Myocyte (in vitro differentiated cells): ENCODE data around the gene PCK1. TPM values are rescaled to one million over a fixed set of nuclear protein-coding genes. Genes with fewer than 3 reads are reported as not detected.
A peak's percentile ranks its signal among the peaks of the same experiment; 100 is the strongest.
"Not testable (repeated sequence)": the region's sequence is repeated elsewhere in the genome, so short reads cannot be mapped to it uniquely, and the experiment has no call there.

Experiments
- DNase-seq: peaks from one replicate; pipeline ENCODE4 v3.0.0-alpha.2; 2012; ENCODE audit warnings: low read depth
- polyA plus RNA-seq: library from polyadenylated mRNA; unstranded; fragments of >200 nt; gene quantifications from one replicate; pipeline ENCODE4 v1.2.1, GENCODE V29; 2012; ENCODE audit warnings: missing spikeins
- total RNA-seq: library from RNA; depleted of rRNA; stranded (reverse); fragments of >200 nt; gene quantifications from 2 replicates; pipeline ENCODE4 v1.2.3, GENCODE V29; 2014

PCK1 gene
- total RNA-seq, result not detected in 2 replicates
- polyA plus RNA-seq, result not detected

GRCh38 chr20:57560554-57561355, at the start of gene PCK1:
Gene PCK1, plus strand, starts transcription at chr20:57561110. Its CDS starts 302 bp downstream, at chr20:57561412.
- DNase-seq, result no peak

GRCh38 chr20:57511709-57512108, 49.2 kb upstream of the PCK1 start:
- not testable (repeated sequence) for DNase-seq

GRCh38 chr20:57512432-57512831, 48.5 kb upstream of the PCK1 start:
- DNase-seq, result no peak

GRCh38 chr20:57513199-57513598, 47.7 kb upstream of the PCK1 start:
- peak; percentile 67 for DNase-seq

- DNase-seq, result peak; percentile 66
Measured at GRCh38 chr20:57514273-57514751, 46.6 kb upstream of the PCK1 start.

GRCh38 chr20:57517904-57518303, 43.0 kb upstream of the PCK1 start:
- no peak for DNase-seq

- DNase-seq, result no peak
Measured at GRCh38 chr20:57522380-57523140, 38.4 kb upstream of the PCK1 start.

GRCh38 chr20:57523782-57524181, 37.1 kb upstream of the PCK1 start:
- DNase-seq, result no peak

- no peak for DNase-seq
Measured at GRCh38 chr20:57524511-57525176, 36.3 kb upstream of the PCK1 start, which contains the start of gene CTCFL. Gene CTCFL, minus strand, starts transcription at chr20:57525140. Its CDS starts 935 bp downstream, at chr20:57524205.

GRCh38 chr20:57525328-57526086, 35.4 kb upstream of the PCK1 start:
- no peak for DNase-seq

GRCh38 chr20:57526087-57526884, 34.6 kb upstream of the PCK1 start:
- DNase-seq, result no peak

- no peak for DNase-seq
Measured at GRCh38 chr20:57526885-57527460, 33.9 kb upstream of the PCK1 start.

- DNase-seq, result no peak
Measured at GRCh38 chr20:57527728-57528127, 33.2 kb upstream of the PCK1 start.

GRCh38 chr20:57528148-57528547, 32.8 kb upstream of the PCK1 start:
- DNase-seq, result no peak

GRCh38 chr20:57529160-57529585, 31.7 kb upstream of the PCK1 start:
- DNase-seq, result no peak

- no peak for DNase-seq
Measured at GRCh38 chr20:57529810-57530209, 31.1 kb upstream of the PCK1 start.

GRCh38 chr20:57530327-57530981, 30.5 kb upstream of the PCK1 start:
- DNase-seq, result no peak

GRCh38 chr20:57532104-57532503, 28.8 kb upstream of the PCK1 start:
- no peak for DNase-seq

- DNase-seq, result no peak
Measured at GRCh38 chr20:57535297-57535696, 25.6 kb upstream of the PCK1 start.
